Measurements from ENCODE around the gene CASP6. TPM values are rescaled to one million over a fixed set of nuclear protein-coding genes. Genes with fewer than 3 reads are reported as not detected.

Gene CASP6
- total and polyA plus RNA-seq, 2 of the 8 experiments (the other 6 are each of a cell fraction or from before 2014, with no cell fraction given), result 29.5 to 35.1 TPM

DNA sequence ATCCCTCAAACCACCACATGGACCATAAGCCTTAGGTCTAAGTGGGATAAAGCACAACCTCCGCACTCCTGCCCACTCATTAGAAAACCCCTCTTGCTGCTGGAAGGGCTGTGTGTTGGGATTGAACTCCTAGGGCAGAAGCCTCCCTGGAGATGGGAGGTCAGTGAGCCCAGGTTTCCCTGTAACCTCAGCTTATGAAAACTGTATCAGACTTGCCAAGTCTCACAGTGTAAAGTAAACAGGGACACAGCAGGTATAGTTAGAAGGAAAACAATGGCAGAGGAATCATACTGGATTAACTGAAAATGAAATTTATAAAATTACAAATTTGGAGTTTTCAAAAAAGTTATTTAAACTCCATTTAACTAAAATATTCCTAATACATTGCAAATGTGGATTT is 29.9 kb downstream of the CASP6 start (continued):
- TF ChIP-seq, protein P1, sequence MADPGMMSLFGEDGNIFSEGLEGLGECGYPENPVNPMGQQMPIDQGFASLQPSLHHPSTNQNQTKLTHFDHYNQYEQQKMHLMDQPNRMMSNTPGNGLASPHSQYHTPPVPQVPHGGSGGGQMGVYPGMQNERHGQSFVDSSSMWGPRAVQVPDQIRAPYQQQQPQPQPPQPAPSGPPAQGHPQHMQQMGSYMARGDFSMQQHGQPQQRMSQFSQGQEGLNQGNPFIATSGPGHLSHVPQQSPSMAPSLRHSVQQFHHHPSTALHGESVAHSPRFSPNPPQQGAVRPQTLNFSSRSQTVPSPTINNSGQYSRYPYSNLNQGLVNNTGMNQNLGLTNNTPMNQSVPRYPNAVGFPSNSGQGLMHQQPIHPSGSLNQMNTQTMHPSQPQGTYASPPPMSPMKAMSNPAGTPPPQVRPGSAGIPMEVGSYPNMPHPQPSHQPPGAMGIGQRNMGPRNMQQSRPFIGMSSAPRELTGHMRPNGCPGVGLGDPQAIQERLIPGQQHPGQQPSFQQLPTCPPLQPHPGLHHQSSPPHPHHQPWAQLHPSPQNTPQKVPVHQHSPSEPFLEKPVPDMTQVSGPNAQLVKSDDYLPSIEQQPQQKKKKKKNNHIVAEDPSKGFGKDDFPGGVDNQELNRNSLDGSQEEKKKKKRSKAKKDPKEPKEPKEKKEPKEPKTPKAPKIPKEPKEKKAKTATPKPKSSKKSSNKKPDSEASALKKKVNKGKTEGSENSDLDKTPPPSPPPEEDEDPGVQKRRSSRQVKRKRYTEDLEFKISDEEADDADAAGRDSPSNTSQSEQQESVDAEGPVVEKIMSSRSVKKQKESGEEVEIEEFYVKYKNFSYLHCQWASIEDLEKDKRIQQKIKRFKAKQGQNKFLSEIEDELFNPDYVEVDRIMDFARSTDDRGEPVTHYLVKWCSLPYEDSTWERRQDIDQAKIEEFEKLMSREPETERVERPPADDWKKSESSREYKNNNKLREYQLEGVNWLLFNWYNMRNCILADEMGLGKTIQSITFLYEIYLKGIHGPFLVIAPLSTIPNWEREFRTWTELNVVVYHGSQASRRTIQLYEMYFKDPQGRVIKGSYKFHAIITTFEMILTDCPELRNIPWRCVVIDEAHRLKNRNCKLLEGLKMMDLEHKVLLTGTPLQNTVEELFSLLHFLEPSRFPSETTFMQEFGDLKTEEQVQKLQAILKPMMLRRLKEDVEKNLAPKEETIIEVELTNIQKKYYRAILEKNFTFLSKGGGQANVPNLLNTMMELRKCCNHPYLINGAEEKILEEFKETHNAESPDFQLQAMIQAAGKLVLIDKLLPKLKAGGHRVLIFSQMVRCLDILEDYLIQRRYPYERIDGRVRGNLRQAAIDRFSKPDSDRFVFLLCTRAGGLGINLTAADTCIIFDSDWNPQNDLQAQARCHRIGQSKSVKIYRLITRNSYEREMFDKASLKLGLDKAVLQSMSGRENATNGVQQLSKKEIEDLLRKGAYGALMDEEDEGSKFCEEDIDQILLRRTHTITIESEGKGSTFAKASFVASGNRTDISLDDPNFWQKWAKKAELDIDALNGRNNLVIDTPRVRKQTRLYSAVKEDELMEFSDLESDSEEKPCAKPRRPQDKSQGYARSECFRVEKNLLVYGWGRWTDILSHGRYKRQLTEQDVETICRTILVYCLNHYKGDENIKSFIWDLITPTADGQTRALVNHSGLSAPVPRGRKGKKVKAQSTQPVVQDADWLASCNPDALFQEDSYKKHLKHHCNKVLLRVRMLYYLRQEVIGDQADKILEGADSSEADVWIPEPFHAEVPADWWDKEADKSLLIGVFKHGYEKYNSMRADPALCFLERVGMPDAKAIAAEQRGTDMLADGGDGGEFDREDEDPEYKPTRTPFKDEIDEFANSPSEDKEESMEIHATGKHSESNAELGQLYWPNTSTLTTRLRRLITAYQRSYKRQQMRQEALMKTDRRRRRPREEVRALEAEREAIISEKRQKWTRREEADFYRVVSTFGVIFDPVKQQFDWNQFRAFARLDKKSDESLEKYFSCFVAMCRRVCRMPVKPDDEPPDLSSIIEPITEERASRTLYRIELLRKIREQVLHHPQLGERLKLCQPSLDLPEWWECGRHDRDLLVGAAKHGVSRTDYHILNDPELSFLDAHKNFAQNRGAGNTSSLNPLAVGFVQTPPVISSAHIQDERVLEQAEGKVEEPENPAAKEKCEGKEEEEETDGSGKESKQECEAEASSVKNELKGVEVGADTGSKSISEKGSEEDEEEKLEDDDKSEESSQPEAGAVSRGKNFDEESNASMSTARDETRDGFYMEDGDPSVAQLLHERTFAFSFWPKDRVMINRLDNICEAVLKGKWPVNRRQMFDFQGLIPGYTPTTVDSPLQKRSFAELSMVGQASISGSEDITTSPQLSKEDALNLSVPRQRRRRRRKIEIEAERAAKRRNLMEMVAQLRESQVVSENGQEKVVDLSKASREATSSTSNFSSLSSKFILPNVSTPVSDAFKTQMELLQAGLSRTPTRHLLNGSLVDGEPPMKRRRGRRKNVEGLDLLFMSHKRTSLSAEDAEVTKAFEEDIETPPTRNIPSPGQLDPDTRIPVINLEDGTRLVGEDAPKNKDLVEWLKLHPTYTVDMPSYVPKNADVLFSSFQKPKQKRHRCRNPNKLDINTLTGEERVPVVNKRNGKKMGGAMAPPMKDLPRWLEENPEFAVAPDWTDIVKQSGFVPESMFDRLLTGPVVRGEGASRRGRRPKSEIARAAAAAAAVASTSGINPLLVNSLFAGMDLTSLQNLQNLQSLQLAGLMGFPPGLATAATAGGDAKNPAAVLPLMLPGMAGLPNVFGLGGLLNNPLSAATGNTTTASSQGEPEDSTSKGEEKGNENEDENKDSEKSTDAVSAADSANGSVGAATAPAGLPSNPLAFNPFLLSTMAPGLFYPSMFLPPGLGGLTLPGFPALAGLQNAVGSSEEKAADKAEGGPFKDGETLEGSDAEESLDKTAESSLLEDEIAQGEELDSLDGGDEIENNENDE (IDR thresholded peaks at IDR 0.05; ENCODE audit: insufficient replicate concordance, low read length), result no peak
- TF ChIP-seq POLR2A (IDR thresholded peaks at IDR 0.05; ENCODE audit: control extremely low read depth in 1 of 2, low read depth in 2 of 2, low read length in 2 of 2), result no peak
- no peak for TF ChIP-seq KDM5A (IDR thresholded peaks at IDR 0.05; ENCODE audit: low read length)
